Suppressor macrophage treated with lipopolysaccharide for 4 hours (primary cell): ENCODE measurements around the gene SUSD1.
A peak's percentile ranks its signal among the peaks of the same experiment; 100 is the strongest.
"Not testable (repeated sequence)": the region's sequence is repeated elsewhere in the genome, so short reads cannot be mapped to it uniquely, and the experiment has no call there.

Experiments used
- DNase-seq: peaks from one replicate; pipeline ENCODE4 v3.0.0-alpha.2; 2020

SUSD1 gene

DNA sequence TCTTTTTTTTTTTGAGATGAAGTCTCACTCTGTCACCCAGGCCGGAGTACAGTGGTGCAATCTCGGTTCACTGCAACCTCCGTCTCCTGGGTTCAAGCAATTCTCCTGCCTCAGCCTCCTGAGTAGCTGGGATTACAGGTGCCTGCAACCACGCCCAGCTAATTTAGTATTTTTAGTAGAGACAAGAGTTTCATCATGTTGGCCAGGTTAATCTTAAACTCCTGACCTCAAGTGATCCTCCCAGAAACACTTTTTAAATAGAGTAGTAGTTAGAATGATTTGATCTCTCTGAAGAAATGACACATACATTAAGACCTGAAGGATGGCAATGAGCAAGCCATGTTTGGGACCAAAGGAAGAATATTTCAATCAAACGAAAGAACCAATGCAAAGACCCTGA lies 46.7 kb downstream of the SUSD1 start:
- not testable (repeated sequence) for DNase-seq

DNA sequence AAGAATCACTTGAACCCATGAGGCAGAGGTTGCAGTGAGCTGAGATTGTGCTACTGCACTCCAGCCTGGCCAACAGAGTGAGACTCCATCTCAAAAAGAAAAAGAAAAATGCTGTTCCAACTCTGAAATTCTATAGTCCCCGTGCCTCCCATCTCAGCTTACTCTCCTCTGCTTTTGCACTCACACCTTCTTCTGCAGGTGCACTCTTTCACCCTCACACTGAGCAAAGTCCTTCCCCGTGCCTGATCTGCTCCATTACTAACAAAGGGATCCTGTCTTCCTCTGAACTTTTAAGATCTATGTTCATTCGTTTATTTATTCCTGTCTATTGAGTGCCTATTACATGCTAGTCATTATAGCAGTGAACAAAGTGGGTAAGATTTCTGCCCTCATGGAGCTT lies 47.8 kb downstream of the SUSD1 start:
- no peak for DNase-seq

DNA sequence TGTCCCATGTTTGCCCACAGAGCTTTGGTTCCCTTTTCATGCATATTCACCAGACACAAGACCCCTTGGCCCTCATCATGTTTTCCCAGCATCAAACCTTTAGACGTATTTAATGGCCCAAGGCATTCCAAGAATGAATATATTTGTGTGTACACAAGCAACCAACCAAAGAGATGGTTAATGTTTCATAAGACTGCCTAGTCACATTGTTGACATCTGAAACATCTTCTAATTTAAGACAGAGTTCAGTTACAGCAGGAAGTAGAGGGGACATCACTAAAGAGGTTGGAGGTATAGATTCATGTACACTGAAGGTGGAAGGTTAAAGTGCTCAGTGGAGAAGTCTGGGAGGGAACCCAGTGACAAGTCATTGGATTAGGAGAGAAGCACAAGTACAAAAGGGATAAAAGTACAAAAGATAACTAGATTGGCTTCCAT lies 49.1 kb downstream of the SUSD1 start:
- no peak for DNase-seq

DNA sequence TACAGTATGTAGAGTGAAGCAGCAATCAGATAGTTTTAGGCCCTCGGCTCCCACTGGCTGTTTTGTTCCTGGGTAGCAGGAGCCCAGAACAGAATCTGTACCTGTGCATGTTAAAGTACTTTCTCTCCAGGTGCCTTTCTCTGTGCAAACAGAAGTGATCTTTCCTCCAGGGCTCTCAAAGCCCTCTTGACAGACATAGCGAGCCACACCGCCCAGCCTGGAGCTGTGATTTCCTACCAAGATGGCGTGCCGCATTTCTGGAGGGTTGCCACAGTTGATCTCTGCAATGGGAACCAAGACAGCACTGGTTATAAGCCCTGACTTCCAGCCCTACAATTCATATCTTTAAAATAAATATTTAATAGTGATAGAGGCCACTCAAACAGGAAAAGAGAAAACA lies 50.9 kb downstream of the SUSD1 start:
- DNase-seq, result no peak

DNA sequence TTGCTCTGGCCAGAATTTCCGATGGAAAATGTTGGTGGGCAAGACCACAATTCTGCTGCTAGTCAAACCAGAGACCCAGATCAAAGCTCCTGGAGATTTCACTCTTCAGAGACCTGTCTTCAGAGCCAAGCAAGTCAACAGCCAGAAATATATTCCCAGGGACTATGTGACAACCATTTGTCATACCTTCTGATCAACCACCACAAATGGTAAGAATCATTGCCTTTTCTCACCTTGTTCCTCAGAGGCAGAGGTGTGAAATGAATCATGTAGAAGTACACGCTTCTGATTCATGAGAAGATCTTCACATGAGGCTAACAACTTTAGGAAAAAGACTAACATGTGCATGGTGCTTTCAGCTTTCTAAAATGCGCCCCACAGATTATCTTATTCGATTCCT lies 53.5 kb downstream of the SUSD1 start:
- DNase-seq, result no peak

DNA sequence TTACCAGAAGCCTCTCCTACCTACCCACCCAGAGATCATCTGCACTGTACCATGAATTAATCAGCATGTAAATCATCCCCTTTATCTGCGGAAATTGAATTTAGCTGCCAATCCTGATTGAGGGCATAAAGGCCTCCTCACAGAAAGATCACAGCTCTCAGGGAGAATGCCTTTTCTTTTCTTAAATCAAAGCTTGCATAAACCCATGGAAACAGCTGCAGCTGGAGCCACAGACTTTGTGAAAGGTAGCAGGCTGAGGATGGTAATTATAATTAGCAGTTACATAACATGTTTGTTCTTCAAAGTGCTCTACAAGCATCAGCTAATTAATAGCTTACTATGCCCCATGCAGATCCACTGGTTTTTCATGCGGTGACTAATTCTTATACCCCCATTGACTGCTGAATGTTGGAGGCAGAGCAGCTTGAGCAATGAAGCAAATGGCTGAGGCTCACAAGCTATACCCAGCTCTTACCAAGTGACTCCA lies 54.6 kb downstream of the SUSD1 start:
- no peak for DNase-seq

DNA sequence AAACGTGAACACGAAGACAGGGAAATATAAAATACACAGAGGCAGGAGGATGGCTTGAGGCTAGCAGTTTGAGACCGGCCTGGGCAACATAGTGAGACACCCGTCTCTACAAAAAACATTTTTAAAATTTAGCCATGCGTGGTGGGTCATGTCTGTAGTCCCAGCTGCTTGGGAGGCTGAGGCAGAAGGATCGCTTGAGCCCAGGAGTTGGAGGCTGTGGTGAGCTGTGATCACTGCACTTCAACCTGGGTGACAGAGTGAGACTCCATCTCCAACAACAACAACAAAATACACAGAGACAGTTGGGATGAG lies 55.1 kb downstream of the SUSD1 start:
- DNase-seq, result no peak

DNA sequence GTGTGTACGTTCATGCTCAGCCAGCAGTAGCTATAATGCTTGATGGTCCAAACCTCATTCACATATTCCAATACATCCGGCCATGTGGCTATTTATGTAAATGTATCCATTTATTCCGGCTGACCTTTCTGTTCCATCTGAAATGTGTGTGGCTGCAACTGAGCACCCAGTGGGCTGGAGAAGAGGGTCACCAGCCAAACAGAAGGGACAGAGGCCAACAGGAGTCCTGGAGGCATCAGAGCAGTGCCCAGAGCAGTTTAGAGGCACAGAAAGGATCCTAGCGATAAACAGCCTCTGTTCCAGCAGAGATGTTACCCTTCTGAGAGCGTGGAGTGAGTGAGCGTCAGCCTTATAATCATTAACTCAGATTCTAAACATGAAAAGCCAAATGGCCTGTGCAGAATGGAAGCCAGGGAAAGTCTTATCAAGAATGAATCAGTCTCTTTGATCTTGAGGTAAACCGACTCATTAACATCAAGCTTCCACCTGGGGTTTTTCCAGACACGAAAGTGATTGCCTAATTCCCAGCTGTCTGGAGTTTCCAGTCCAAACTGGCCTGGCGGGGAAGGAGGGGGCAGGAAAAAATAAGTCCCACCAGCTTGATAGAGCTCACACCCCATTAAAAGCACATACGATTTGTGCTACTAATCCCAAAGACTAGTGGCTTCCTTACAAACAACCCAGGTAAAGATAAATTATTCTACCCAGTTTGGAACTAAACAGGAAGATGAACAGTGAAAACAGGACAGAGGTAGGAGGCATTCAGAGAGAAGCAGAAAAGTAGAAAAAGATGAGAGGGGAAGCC lies 55.7 kb downstream of the SUSD1 start:
- no peak for DNase-seq

DNA sequence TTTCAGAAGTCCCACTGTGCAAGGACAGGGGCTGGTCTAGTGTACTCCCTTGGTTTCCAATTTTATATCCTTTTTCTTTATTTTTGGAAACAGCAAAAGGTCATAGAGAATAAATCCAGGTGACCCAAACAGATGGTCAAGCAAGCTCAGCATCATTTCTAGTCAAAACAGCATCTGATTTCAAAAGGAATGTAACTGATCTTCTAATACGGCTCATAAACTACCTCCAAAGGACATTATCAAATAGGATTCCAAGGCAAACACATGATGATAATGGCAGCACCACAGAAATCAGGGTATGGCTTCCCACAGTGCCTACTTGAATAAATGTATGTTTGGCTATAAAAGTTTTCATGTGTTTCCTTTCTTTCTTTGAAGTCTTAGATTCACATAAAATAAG lies 57.1 kb downstream of the SUSD1 start:
- no peak for DNase-seq

DNA sequence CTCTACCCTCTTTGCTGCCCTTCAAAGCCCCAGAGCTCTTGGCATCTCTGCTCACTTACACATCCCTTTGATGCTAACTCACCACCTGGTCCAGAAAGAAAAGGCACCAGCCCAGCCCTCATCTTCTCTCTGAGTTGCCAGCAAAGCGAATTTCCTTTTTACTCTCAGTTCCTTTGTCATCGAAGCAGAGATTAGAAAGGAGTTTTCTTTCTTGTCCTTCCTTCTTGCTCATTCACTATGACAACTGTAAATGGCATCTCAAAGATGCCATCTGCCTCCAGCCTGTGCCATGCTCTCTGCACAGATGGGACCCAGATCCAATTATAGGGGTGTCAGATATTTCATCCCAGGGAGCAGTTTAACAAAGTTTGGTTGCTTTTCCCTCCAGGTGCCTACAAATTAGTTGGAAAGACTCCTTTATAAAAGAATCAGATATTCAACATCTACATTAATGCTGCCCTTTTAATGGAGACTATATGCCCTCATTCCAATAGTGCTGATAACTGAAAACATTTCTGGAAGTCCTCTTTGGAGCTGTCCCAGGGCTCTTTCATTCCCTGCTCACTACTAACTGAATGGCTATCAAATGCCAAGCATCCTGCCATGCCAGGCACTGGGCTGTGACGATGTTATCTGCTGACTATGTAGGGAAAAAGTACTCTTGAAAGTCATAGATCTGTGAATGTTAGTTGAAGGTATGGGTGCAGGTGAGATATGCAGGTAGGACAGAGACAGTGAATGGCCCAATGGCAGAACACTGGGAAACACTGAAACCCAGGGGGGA lies 58.9 kb downstream of the SUSD1 start:
- DNase-seq, result no peak

DNA sequence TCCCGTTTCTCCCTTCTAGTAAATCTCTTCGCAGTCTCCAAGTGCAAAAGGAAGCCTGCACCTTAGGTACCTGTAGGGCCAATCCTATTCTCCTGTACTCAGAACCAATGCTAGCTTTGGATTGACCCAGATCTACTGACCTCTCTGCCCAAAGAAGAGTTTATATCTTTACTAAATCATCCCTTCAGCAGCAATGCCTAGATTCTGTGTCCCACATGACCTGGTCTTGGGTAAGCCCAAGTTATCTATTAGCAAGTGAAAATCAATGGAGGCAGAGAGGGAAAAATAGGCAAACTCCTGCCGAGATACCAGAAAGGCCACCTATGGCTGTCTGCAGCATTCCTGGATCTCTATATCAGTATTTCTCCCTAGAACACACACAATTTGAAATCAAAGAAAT lies 60.0 kb downstream of the SUSD1 start:
- DNase-seq, result no peak

DNA sequence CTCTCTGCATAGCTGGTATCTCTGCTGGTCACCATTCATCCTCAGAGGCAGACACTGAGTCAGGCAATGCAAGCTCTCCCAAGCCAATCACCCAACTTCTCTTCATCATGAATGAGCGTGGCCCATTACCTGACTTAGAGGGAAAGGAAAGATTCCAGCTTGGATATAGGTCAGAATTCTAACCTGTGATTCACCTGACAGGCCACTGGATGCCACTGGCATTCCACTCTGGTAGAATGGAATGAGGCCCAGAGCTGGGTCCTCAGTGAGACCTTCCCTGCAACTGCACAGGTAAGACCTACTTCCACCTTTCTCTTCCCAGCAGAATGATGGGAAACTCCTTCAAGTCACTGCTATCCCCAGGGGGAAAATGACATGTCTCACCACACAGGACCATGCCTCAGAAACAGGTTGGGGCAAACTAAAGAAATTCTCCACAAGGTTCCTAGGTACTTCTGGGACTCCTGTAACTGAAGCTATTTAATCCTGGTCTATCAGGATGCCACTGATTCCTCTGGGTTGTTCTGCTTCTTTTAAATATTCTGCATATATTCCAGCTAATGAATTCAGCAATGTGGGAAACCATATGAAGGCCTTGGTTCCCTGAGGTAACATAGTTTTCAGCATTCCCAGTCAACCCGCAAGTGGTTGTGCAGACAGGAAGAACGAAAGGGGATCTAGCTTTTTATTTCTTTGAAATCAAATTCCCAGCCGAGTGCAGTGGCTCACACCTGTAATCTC lies 62.0 kb downstream of the SUSD1 start:
- no peak for DNase-seq

DNA sequence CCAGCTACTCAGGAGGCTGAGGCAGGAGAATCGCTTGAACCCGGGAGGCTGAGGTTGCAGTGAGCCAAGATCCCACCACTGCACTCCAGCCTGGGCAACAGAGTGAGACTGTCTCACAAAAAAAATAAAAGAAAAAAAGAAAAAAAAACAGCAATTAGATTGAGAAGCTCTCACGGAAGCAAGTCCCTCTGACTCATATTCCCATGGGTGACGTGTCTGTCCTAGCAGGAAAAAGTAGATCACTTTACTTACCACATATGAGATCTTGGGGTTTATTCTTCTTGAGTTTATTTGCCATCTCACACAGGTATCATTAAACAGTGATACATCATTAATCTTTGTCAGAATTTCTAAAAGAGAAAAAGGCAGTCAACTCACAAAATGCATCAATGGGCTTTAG lies 62.6 kb downstream of the SUSD1 start:
- DNase-seq, result no peak

DNA sequence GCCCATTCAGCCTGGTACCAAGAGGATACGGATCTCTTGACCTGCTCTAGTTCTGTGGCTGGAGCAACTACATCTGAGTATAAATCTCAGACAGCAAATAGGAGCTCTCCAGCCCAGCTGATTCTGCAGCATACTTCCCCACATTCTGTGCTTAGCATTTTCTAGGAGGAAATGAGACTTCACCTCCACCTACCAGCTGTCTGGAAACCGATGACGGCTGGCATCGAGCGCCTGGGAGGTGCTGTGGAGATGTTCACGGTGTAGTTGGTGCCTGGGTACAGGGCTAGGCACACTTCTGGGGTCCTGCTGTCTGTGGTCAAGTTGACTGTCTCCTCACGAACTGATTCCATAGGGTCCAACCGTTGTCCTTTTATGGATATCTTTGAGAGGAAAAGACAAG lies 63.6 kb downstream of the SUSD1 start:
- DNase-seq, result no peak

DNA sequence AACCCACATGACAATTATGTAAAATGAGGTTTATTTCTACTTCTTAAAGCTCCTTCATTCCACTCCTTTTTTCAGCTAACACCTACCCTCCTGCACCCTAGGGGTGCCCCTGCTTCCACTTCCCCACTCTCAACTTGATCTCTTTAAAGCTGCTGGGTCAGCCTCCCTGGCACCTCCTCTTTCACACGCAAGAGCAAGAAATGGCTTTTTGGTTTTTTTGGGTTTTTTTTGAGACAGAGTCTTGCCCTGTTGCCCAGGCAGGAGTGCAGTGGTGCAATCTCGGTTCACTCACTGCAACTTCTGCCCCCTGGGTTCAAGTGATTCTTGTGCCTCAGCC lies 64.4 kb downstream of the SUSD1 start:
- no peak for DNase-seq

DNA sequence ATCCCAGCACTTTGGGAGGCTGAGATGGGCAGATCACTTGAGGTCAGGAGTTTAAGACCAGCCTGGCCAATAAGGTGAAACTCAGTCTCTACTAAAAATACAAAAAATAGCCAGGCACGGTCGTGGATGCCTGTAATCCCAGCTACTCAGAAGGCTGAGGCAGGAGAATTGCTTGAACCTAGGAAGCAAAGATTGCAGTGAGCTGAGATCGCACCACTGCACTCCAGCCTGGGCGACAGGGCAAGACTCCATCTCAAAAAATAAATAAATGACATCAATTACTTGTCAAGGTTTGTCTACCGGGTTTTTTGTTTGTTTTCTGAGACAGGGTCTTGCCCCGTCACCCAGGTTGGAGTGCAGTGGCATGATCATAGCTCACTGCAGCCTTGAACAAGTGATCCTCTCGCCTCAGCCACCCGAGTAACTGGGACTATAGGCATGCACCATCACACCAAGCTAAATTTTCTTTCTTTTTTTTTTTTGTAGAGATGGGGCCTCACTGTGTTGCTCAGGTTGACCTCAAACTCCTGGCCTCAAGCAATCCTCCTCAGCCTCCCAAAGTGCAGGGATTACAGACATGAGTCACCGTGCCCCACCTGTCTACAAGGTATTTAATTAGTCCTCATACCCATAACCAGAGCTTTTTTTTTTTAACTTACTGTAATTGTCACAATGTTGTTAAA lies 64.9 kb downstream of the SUSD1 start:
- no peak for DNase-seq

DNA sequence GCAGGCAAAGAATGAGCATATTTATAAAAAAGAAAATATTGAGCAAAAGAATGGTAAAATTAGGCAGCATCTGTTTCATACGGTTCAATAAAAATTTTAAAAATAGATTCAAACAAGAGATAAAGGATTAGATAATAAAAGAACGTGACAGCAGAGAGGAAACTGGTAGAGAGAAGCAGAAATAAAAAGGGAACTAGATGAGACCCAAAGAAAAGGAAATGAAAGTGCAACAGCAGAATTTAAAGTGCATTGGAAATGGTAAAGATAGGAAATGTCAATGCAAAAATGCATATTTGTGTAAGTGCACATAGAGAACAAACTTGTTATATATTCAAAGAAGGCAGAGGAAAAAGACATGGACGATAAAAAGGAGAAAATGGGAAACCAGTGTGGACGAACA lies 70.2 kb downstream of the SUSD1 start:
- peak; percentile 72 for DNase-seq

DNA sequence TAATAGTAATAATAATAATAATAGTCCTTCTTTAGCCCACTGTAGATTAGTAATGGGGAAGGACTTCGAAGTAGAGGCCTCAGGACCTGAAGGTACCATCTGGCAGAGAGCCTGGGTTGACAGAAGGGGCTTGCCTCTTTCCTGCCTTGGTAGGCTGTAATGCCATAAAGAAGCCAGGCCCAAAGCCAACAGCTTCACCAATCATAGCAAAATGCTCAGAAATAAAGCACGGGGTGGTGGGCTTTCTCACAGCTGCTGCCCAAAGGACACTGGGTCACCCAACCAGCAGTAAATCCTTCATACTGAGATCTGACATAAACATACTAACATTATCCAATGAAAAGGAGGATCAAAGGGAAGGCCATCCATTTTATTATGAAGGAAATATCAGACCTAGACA lies 70.7 kb downstream of the SUSD1 start:
- DNase-seq, result no peak

DNA sequence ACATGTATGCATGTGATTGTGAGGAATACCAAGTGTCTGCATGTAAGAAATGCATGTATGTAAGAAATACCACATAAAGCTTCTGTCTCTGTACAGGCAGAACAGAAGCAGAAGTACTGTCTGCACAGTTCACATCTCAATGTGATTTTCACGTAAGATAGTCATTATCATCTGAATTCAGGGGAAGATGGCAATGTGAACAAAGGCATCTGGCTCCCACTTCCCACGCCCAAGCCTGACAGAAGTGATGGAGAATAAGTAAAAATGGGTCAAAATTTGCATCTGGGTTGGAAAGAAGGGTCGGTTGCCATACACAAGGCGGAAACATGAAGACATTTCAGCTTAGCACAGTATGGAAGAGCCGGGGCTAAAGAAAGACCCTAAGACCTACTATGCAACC lies 71.7 kb downstream of the SUSD1 start:
- peak; percentile 31 for DNase-seq

DNA sequence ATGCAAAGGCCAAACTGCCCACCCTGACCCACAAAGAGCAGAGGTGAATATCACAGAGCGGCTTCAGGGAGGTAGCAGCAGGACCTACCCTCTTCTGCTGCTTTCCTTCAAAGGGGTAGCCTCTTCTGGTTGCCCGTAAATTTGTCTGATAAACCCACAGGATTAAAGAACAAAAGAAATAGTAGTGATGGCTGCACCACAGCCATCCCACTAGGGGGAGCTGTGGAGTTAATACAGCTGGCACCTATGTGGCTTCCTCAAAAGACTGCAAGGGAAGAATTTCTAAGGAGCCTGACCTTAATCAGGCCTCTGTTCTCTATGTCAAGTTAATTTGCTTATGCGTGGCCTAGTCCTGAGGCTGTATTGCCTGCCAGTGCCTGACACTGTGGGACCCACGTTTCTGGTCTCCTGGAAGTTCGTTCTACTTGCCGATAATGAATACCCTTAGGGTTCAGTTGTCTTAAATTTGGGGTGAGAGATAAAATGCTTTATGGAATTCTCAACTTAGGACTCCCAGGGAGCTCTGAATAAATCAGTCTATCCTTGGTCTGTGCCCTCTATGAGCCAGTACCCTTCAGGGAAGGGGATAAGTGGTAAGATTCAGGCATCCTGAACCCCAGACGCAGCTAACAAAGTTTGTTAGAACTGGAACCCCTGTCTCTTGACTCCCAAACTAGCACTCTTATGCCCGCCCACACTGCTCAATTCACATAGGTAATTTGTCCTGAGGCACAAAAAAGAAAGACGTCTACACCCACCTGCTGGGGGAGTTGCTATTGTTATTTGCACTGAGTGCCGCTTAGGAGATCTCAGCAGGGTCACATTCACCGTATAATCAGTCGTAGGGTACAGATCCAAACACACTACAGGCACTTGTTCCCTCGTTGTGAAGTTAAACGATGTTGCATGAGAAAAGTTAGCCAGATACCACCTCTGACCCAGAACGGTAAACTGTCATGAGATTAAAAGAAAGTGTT lies 77.1 kb downstream of the SUSD1 start:
- DNase-seq, result peak; percentile 87

DNA sequence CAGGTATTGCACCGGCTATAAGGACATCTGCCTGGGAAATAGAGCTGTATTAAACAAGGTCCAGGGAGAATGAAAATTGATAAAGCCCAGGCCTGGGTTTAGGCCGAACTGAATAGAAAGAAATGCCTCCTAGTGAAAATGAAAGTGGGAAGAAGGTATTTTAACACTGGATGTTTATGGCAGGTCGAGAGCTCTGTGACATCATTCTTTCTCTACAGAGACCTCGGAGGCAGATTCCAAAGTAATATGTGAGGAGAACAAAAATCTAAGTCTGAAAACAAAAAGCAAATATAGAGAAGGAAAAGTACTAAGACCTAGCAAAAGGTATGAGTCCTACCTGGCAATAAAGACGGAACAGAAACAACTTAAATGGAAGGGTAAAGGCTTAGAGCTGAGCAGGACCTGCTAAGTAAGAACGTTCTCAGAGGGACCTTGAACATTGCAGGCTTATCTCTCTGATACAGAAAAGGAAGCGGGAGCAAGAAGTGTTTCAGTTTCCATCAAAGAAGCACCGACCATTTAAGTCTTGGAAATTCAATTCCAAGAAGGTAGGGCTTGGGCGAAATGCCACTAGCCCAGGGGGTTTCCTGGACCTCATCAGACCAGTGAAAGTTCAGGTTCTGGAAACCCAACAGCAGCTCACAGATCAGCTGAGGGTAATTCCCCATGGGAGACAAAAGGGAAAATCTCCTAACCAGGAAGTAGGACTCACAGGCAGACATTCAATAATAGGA lies 80.0 kb downstream of the SUSD1 start:
- peak; percentile 77 for DNase-seq
